NCI-H1436 (cell line): ENCODE measurements around the gene ADAMTS9.

ENCODE experiments used
- DNase-seq: peaks from one replicate; lab custom pipeline; 2025; lab: John Stamatoyannopoulos, UW

Gene ADAMTS9

DNA sequence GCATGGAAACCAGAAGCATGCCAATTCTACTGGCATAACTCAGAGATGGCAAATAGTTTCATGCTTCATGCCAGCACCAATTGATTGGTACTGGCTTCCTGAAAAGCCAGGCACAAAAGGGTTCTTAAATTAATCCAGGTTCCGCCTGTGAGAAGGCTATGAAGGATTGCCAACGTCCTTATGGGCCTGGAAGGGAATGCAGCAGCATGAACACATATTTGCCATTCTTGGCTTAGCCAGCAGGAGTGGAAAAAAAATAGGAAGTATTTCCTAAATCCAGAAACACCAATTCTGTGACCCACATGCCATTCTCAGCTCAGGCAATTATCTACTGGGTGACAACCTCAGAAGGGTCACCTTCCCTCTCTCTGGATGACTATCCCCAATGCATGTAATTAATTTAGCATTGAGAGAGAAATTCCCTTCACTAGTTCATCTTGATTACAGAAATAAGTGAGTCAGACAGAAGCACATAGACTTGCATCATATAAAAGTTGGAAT, 36.0 kb downstream of the ADAMTS9 start:
- no peak for DNase-seq

DNA sequence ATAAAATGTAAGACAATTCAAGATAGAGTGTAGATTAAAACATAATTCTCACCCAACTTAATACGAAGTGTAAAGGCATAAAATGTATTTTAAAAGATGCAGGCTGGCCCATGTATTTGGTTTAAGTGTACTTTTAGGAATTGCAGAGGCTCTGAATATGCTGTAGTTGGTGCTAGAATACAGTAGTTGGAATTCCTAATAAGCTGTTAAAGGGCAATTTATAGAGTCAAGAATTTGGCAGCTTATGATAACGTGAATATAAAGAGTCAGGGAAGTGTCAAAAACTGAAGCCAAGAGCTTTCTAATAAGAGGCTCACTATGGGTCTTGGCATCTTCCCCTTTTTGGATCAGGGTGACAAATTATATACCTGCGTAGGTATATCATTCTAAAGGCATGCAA, 36.5 kb downstream of the ADAMTS9 start:
- no peak for DNase-seq

DNA sequence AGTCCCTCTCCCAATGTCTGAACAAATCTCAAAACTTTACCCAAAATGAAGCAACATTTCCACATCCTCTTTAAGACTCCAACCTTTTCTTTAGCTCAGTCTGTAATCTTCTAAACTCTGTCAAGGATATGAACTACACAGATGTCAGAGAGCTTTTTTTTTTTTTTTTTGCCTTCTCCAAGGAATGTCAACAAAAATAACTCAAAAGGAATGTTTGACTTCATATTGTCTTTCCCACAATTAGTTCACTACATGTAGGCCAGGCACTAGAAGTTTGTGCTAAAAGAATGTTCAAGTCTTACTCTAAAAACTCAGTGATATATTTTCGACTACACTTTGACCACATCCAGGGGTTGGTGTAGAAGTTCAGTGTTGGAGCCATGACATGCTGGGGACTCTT, 37.1 kb downstream of the ADAMTS9 start:
- DNase-seq: no peak

DNA sequence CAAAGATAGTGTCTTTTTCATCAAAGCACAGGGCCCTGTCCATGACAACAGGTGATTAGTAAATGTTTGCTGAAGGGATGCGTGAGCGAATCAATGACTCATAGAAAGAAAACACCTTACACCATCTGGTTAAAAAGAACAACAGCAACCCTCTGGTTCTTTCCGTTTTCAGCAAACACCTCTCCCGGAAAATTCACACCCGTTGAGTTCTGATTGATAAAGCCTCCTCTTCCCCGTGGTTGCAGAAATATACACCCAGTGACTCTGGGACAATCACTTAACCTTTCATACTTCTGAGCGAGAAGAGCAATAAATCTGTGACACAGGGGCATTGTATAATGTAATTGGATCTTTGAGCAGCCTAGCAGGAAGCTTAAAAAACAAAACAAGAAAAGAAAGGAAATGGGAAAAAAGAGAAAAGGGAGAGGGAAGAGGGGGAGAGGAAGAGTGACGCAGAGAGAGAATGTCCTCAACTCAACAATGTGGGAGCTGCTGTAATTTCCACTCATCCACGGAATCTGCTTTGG, 37.6 kb downstream of the ADAMTS9 start:
- DNase-seq: no peak

DNA sequence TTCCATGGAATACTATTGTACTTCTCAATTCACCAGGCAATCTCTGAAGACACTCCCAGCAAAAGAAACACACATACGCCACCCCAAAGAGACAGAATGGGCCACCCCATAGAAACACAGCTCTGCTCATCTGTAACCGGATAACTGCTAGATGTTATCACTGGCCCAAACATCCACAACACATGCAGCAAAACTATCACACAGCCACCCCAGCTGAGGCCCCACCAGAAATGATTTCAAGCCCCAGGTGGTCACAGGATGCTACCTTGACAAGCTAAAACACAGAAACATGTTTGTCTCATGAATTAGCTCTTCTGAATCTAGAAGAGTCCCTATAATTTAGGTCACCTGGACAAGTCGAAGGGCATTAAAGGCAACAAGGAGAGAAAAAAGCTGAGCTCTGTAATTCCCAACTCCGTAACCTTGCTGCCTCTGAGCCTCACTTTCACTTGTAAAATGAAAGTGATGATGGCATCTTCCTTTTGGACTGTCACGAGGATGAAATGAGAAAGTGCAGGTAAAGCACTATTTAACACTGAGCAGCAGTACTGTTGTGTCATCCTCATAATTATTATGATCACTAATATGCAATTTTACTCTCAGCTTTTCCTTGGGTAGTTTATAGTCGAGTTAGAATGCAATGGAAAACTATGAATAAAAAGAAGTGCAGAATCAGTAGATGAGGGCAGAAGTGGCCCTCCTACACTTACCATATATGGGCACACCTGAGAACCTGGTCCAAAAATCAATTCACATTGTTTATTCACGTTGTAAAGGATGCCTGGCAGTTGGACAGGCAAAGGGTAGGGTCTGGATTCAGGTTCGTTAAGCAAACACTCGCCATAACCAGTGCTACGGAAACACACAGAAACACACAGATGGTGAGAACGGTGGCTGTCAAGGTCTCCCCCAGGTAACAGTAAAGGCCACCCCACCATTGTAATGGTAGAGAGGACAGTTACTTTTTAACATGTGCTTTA, 38.6 kb downstream of the ADAMTS9 start:
- DNase-seq: no peak

DNA sequence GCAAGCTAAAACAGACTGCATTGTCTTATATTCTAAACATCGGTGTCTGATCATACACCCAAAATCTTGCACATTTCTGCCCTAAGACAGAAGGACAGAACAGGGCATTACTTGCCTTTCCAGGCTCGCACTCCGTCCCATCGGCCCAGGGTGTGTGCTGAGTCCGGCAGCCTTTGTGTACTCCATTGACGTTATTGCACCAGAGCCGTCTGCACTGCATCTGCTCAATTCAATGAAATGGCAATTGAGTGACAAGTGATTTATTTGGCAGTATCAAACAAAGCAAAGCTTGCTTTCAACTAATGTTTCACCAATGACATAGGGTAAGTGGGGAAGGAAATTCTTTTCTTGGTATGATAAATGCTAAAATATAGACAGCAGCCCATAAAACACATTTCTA, 40.0 kb downstream of the ADAMTS9 start:
- DNase-seq: no peak

DNA sequence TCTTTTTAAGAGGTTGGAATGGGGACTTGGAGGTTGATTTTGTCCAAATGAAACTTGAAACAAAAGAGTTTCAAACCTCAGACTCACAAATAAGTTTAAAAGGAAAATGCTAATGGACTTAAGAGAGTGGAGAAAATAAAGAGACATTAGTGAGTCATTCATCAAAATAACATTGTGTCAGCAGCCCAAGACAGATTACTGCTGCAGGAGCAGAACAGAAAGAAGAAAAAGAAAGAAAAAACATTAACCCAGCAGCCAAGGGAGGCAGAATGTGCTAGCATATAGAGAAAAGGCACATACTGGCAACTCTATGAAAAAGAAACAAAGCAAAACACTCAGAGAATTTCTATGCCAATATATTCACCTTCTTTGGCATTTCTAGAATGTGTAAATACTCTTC, 42.6 kb downstream of the ADAMTS9 start:
- no peak for DNase-seq

DNA sequence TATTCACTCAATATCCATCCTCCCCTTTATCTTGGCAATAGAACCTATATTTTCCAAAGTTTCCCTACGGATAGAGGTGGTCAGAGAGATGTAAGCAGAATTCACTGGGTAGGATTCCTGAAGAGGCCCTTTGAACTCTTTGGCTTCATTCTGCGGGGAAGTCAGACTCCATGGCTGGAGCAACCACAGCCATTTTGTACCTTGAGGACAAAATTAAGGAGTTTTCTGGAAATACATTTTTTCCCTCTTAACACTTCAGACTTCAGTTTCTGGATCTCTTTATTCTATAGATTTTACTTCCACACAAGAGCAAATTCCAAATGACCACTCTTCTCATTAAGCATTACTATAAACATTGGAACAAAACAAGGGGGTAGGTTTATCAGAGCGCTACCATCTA, 43.3 kb downstream of the ADAMTS9 start:
- no peak for DNase-seq

DNA sequence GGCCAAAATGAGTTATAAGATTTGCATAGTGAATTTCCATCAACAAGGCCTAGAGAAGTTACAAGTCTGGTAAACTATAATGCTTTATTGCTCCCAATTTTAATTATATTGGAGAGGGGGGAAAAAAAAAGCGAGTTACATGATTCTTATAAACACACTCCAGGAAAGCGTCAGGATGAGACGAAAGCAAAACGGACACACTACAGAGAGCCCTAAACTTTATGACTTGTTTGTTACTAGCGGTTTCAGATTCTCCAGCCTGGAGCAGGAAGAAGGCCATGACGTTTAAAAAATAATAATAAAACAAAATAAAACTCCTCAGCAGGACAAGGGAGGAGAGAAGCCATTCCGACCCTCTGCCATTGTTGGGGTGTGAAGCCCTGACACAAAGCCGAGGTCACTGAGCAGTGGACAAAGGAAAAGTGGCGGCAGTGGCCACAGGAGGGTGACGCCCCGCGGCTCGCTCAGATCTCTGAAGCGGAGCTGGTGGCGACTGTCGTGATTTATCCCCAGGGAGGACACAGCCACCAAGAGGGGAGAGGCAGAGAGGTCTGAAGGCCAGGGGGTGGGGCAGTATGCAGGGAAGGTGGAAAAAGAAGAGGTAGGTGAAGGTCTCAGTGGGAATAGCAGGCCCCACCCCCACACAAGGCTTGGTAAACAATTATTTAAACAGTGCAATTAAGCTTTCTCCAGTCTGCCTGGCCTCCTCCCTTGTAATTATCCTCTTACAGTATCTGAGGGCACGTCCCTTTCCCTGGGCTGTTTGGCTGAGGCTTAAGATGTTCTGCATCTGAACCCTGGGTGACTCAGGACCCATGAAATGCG, 45.3 kb downstream of the ADAMTS9 start:
- peak; percentile 37 for DNase-seq

DNA sequence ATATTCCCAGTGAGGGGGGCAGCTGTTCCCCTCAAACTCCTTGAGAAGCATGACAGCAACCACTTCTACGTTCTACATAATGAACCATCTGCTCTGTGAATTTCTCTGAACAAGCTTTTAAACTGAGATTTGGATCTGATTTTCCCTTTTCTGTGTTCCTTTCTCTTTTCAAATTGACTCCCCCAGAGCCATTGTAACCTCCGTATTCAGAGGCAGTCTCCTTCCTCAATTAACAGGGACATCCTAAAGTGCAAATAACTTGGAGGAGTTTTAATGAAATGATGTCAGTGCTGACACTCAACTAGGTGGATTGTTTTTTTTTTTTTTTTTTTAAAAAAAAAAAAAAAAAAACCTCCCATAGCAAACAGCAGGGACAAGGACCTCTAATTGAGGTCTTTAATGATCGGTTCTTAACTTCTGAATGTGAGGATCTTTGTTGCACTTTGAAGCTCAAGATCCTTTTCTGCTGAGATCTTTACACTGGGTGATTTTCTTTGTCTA, 48.8 kb downstream of the ADAMTS9 start:
- no peak for DNase-seq

DNA sequence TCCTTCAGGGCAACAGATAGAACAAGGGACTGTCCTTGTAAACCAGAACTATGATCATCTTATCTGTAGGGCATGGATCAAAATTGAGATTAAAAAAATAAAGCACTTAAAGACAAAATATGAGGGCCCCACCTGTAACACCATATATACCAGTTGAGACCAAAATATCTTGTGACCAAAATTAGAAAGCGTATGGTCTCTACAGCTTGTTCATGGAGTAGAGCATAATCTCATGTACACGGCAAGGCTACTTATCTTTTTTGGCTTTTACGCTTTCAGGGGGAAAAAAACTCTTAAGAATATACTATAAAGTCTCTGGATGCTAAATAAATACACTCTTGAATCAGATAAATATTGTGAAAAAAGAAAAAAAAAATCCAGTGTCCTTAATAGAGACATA, 49.3 kb downstream of the ADAMTS9 start:
- DNase-seq: no peak

DNA sequence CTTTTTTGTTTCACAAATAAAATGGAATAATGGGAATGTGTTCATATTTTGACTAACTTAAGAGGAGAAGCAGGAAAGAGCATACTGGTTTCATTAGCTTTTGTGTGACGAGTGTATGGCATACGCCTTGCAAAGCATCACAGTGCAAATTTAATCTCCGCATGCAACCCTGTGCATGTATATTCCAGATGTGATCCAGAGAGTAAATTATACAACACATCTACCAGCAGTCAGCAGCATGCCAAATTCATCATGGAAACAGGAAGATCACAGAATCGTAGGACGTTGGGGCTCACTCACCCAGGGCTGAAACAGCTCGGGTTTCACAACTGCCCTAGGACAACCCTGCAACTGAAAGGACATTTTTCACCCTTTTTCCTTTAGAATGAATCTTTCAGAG, 53.4 kb downstream of the ADAMTS9 start:
- no peak for DNase-seq

DNA sequence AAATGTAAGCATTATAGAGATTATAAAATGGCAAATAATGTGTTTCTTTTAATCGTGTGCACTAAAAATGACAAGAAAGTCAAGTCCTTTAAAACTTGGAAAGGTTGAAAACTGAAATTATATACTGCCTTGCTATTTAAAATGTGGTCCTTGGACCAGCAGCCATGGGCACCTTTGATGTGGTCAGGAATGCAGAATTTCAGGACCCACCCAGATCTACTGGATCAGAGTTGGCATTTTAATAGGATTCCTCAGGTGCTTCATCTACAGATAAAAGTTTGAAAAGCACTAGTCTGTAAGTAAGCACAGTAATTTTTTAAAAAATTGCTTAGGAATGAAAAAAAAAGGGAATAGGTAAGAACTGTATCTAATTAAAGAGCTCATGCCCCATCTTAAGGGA, 55.8 kb downstream of the ADAMTS9 start:
- DNase-seq: no peak

DNA sequence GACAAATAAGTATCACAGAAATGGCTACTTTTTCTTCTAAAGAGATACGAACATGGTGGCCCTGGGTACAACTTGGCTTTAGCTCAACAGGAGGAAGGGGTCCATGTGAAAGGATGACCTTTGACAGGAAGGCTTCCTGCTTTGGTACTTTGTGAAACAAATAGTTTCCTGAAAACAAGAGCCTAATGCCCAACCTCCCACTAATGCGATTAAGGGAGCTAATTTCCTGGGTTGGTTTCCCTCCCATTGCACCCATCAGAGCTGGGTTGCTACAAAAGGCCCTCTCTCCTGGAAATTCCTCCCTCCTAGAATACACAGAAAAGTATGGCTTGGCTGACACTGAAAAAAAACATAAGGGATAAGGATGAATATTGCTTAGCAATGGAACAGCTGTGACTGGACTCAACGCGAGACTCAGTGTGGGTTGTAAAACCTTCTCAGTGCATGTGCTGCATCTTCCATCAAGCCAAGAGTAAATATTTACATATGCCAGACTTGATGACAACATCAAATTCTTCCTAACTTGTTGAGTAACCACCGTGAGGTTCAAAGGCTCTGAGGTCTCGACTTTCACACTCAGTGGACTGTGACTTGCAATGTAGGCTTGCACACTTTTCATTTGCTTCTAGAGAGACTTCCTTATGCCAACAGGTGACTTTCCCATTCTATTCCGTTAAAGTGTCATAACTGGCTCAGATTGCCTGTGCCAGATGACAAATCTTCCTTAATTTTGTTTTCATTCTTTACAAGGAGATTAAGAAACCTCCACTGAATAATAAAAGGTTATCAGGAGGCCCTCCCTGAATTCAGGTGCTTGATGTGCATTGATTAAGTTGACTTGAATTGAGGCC, 60.1 kb downstream of the ADAMTS9 start:
- DNase-seq: no peak

DNA sequence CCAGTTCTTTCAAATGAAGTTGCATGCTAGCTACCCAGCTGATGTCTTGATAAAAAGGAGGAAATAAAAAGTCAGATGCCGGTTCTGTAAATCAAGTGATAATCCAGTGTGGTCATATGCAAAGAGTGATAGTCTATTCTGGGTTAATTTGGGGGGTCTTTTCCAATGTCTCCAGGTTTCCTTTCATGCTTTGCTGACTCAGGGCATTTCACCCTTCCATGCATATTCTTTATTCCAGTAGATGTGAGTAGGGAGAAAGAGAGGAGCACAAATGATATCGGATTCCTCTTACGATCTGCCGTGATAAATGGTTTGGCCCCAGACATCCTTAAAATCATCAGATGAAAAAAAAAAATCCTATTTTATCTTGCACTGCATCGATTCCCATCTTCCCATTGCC, 60.8 kb downstream of the ADAMTS9 start:
- DNase-seq: no peak

DNA sequence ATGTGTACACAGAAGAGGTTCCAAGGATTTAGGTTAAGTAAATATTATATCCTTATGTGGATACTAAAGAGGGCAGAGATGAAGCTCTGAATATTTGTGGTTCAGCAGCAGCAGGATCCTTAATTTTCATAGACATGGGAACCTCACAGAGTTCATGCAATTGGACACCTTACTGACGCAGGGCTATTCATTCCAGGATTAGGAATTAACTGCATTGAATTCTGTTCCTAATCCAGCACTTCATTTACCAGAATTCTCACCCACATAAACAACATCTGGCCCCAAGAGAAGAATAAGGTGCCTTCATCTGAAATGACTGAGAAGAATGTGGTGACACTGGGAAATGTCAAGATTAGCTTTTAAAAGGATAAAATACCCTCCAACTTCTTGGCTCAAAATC, 62.4 kb downstream of the ADAMTS9 start:
- no peak for DNase-seq

DNA sequence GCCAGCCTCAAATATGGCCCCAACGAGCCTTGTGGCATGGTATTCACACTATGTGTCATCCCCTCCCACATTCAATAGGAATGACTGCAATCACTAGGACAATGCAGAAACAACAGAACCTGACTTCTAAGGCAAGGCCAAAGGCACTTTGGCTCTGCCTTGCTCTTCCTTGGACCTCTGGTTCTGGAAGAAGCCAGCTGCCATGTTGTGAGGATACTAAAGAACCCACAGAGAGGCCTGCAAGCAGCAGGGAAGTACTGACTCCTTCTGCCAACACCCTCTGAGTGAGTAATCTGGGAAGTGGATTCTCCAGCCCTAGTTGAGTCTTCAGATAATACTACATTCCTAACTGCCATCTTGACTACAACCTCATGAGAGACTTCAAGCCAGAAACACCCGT, 64.7 kb downstream of the ADAMTS9 start:
- DNase-seq: no peak

DNA sequence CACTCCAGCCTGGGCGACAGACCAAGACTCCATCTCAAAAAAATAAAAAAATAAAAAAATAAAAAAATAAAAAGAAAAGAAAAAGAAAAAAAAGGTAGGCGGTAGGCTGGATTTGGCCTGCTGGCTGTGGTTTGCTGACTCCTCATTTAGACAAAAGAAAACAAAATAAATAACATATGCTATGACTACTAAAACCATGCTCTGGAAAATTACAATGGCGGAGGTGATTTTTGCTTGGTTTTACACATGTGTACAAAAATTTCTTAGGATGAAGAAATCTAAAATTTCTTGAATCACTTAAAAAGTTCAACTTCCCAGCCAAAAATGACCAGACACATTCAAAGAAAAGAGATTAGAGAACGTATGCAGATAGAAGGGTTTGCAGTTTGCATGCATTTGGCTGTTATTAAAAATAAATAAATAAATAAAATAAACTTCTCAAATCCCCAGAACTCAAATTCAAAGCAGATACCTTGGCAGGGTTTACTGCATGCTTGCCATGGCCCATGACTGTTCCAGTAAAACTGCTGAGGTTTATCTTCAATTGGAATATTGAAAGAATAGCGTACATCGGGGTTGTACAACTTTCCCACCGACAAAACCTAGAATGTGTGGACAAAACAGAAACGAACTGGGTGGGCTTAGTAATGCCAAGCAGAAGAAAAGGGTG, 65.9 kb downstream of the ADAMTS9 start:
- no peak for DNase-seq

DNA sequence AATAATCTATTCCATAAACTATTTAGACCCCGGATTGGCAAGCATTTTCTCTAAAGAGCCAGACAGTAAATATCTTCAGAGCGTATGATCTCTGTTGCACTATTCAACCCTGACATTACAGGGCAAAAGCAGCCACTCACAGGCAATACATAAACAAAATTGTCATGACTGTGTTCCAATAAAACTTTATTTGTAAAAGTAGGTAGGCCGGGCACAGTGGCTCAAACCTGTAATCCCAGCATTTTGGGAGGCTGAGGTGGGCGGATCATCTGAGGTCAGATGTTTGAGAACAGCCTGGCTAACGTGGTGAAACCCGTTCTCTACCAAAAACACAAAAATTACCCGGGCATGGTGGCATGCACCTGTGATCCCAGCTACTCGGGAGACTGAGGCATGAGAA, 66.5 kb downstream of the ADAMTS9 start:
- no peak for DNase-seq

DNA sequence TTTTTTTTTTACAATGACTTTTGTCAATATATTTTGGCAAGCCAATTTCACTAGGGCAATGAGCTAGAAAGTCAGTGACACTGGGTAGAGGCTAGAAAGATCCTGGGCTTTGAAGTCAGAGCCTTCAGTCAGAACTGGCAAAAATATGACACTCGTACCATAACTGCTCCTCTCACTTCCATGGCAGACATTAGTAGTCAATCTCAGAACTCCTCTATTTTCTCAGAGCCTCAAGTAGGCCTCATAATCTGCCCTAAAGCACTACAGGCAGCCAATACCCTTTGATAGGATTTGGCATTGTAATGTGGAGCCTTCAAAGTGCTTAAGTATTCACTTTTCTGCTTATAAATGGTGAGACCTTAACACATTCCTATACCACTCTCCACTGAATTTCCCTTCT, 67.8 kb downstream of the ADAMTS9 start:
- no peak for DNase-seq

DNA sequence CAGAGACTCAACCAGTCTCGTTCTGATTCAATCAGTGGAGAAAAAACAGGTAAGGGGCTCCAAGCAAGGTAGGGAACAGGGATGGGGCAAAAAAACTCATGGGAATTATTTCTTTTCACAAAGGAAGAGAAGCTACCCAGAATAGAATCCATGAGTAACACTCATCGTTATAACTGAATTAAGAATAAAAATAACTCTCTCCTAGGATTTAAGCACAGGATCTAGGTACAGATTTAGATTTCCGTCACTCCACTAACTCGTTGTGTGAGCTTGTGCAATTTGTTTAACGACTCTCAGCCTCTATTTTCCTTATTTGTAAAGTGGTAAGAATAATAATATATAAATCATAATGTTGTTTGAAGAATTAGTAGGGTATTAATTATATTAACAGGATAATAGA, 68.6 kb downstream of the ADAMTS9 start:
- no peak for DNase-seq
